Measurements from ENCODE around the gene RGS9BP.
"Not testable (repeated sequence)": the region's sequence is repeated elsewhere in the genome, so short reads cannot be mapped to it uniquely, and the experiment has no call there.

The RGS9BP gene

GRCh38 chr19:32653599-32653915 is 22.1 kb upstream of the RGS9BP start:
- Mint-ChIP-seq H3K4me1 (no peaks in the 10 kb centered on the region), H3K27ac (no peak overlapping the region), H3K27me3 (no peaks in the 10 kb centered on the region), H3K36me3 (peaks cover 13% of the 10 kb centered on the region), H3K9me3 (no peaks in the 10 kb centered on the region), H3K4me3 (no peak overlapping the region)
- CTCF ChIA-PET = no interaction called here
- no peak for DNase-seq

GRCh38 chr19:32656379-32656778 is 19.3 kb upstream of the RGS9BP start:
- H3K27ac Mint-ChIP-seq, DNase-seq, H3K4me3 Mint-ChIP-seq, H3K36me3 Mint-ChIP-seq, H3K9me3 Mint-ChIP-seq, H3K27me3 Mint-ChIP-seq, H3K4me1 Mint-ChIP-seq: not testable (repeated sequence)
- CTCF ChIA-PET = interaction anchor here (0.7 kb wide), 1 partner anchor 189 kb away, joined by 4 read pairs; no protein-coding TSS in a partner anchor

GRCh38 chr19:32658075-32658474 is 17.6 kb upstream of the RGS9BP start:
- CTCF ChIA-PET = no interaction called here
- no peaks in the 10 kb centered on the region for H3K9me3 Mint-ChIP-seq

GRCh38 chr19:32658527-32658926 is 17.1 kb upstream of the RGS9BP start:
- no peak for DNase-seq
- Mint-ChIP-seq H3K4me1 (peaks cover 12% of the 10 kb centered on the region), H3K4me3 (no peak overlapping the region), H3K27me3 (no peaks in the 10 kb centered on the region), H3K36me3 (peaks cover 7% of the 10 kb centered on the region), H3K27ac (no peak overlapping the region), H3K9me3 (no peaks in the 10 kb centered on the region)
- CTCF ChIA-PET = no interaction called here

More at GRCh38 chr19:32658075-32658474, 17.6 kb upstream of the RGS9BP start:
- no peak overlapping the region for H3K4me3 Mint-ChIP-seq
- no peak overlapping the region for H3K27ac Mint-ChIP-seq
- peaks cover 9% of the 10 kb centered on the region for H3K36me3 Mint-ChIP-seq
- no peaks in the 10 kb centered on the region for H3K27me3 Mint-ChIP-seq
- peaks cover 8% of the 10 kb centered on the region for H3K4me1 Mint-ChIP-seq
- DNase-seq = no peak

GRCh38 chr19:32661318-32661717 is 14.3 kb upstream of the RGS9BP start:
- H3K4me1 Mint-ChIP-seq = peaks cover 12% of the 10 kb centered on the region
- H3K36me3 Mint-ChIP-seq = peaks cover 5% of the 10 kb centered on the region
- no peak overlapping the region for H3K4me3 Mint-ChIP-seq
- no peak for DNase-seq
- CTCF ChIA-PET = no interaction called here
- H3K27ac Mint-ChIP-seq = peak overlapping the region; percentile 37
- H3K27me3 Mint-ChIP-seq = no peaks in the 10 kb centered on the region
- H3K9me3 Mint-ChIP-seq = no peaks in the 10 kb centered on the region

GRCh38 chr19:32662186-32662585 is 13.5 kb upstream of the RGS9BP start:
- H3K27ac Mint-ChIP-seq = no peak overlapping the region
- H3K36me3 Mint-ChIP-seq = peaks cover 5% of the 10 kb centered on the region
- no peaks in the 10 kb centered on the region for H3K9me3 Mint-ChIP-seq
- peaks cover 12% of the 10 kb centered on the region for H3K4me1 Mint-ChIP-seq
- no peaks in the 10 kb centered on the region for H3K27me3 Mint-ChIP-seq
- H3K4me3 Mint-ChIP-seq = no peak overlapping the region
- CTCF ChIA-PET = no interaction called here
- DNase-seq = no peak

- no peaks in the 10 kb centered on the region for H3K27me3 Mint-ChIP-seq
- no peak overlapping the region for H3K27ac Mint-ChIP-seq
- peaks cover 25% of the 10 kb centered on the region for H3K4me1 Mint-ChIP-seq
- H3K36me3 Mint-ChIP-seq = peaks cover 16% of the 10 kb centered on the region
- CTCF ChIA-PET = no interaction called here
- no peak overlapping the region for H3K4me3 Mint-ChIP-seq
- DNase-seq = no peak
- no peaks in the 10 kb centered on the region for H3K9me3 Mint-ChIP-seq
Measured at GRCh38 chr19:32666084-32666483, 9.6 kb upstream of the RGS9BP start.

- DNase-seq = no peak
- CTCF ChIA-PET = no interaction called here
- Mint-ChIP-seq H3K36me3 (peaks cover 19% of the 10 kb centered on the region), H3K27ac (no peak overlapping the region), H3K4me3 (no peak overlapping the region), H3K27me3 (peaks cover 5% of the 10 kb centered on the region), H3K4me1 (peaks cover 39% of the 10 kb centered on the region), H3K9me3 (no peaks in the 10 kb centered on the region)
Measured at GRCh38 chr19:32669310-32669709, 6.3 kb upstream of the RGS9BP start.

- Mint-ChIP-seq H3K4me3 (no peak overlapping the region), H3K27me3 (peaks cover 28% of the 10 kb centered on the region), H3K27ac (no peak overlapping the region), H3K9me3 (no peaks in the 10 kb centered on the region), H3K36me3 (peaks cover 17% of the 10 kb centered on the region), H3K4me1 (peaks cover 44% of the 10 kb centered on the region)
- DNase-seq = no peak
- CTCF ChIA-PET = no interaction called here
Measured at GRCh38 chr19:32671883-32672593, 3.6 kb upstream of the RGS9BP start.

- peak overlapping the region; percentile 37 for H3K4me3 Mint-ChIP-seq
- peaks cover 15% of the 10 kb centered on the region for H3K36me3 Mint-ChIP-seq
- CTCF ChIA-PET = interaction anchor here (0.6 kb wide), 1 partner anchor 586 kb away, joined by 3 read pairs; no protein-coding TSS in a partner anchor
- no peak for DNase-seq
- no peaks in the 10 kb centered on the region for H3K9me3 Mint-ChIP-seq
- no peak overlapping the region for H3K27ac Mint-ChIP-seq
- peaks cover 50% of the 10 kb centered on the region for H3K4me1 Mint-ChIP-seq
- H3K27me3 Mint-ChIP-seq = peaks cover 36% of the 10 kb centered on the region
Measured at GRCh38 chr19:32672841-32673240, 2.8 kb upstream of the RGS9BP start.

GRCh38 chr19:32673573-32673972 is 2.1 kb upstream of the RGS9BP start:
- no peak for DNase-seq
- H3K4me1 Mint-ChIP-seq = peaks cover 50% of the 10 kb centered on the region
- H3K4me3 Mint-ChIP-seq = peak overlapping the region; percentile 95
- CTCF ChIA-PET = interaction anchor here (1.0 kb wide), 1 partner anchor 9 kb away, joined by 3 read pairs; no protein-coding TSS in a partner anchor
- no peaks in the 10 kb centered on the region for H3K9me3 Mint-ChIP-seq
- H3K36me3 Mint-ChIP-seq = peaks cover 15% of the 10 kb centered on the region
- H3K27ac Mint-ChIP-seq = no peak overlapping the region
- H3K27me3 Mint-ChIP-seq = peaks cover 43% of the 10 kb centered on the region

GRCh38 chr19:32674153-32674930 is 1.3 kb upstream of the RGS9BP start:
- Mint-ChIP-seq H3K4me1 (peaks cover 48% of the 10 kb centered on the region), H3K4me3 (peak overlapping the region; percentile 95), H3K36me3 (peaks cover 10% of the 10 kb centered on the region), H3K27ac (peak overlapping the region; percentile 89), H3K9me3 (no peaks in the 10 kb centered on the region), H3K27me3 (peaks cover 51% of the 10 kb centered on the region)
- no peak for DNase-seq
- CTCF ChIA-PET = interaction anchor here (1.0 kb wide), 1 partner anchor 9 kb away, joined by 3 read pairs; no protein-coding TSS in a partner anchor

GRCh38 chr19:32674931-32675719 is 523 bp upstream of the RGS9BP start, which contains the start of gene ANKRD27:
TSS of gene ANKRD27 (minus strand) at chr19:32675180. CDS start at chr19:32659015, 16,165 bp downstream.
- Mint-ChIP-seq H3K36me3 (peaks cover 5% of the 10 kb centered on the region), H3K27ac (peak within 1 kb of the TSS; percentile 89), H3K4me1 (peaks cover 41% of the 10 kb centered on the region), H3K27me3 (peaks cover 59% of the 10 kb centered on the region), H3K4me3 (peak within 1 kb of the TSS; percentile 95), H3K9me3 (no peaks in the 10 kb centered on the region)
- DNase-seq = peak; percentile 98
- CTCF ChIA-PET = no interaction called here

- Mint-ChIP-seq H3K36me3 (peaks cover 3% of the 10 kb centered on the region), H3K27me3 (peaks cover 66% of the 10 kb centered on the region), H3K4me1 (peaks cover 37% of the 10 kb centered on the region), H3K27ac (no peak overlapping the region), H3K9me3 (no peaks in the 10 kb centered on the region), H3K4me3 (peak overlapping the region; percentile 87)
- CTCF ChIA-PET = interaction anchor here (1.4 kb wide), 1 partner anchor 15 kb away, joined by 7 read pairs; the partner anchor contains the start of gene NUDT19
- peak; percentile 33 for DNase-seq
Measured at GRCh38 chr19:32676186-32676894, 692 bp downstream of the RGS9BP start.
